ENCODE data around the gene CUL1. TPM values are rescaled to one million over a fixed set of nuclear protein-coding genes. Genes with fewer than 3 reads are reported as not detected.

The CUL1 gene
- total and polyA plus RNA-seq, 11 donors: 17.5 to 58.3 (median 43.6) TPM

GRCh38 chr7:148719753-148720152, 21.1 kb downstream of the CUL1 start:
- 71 to 78% (median 76%) methylated on average over 5 of the region's 5 CpGs for WGBS, 4 donors
- no peaks in the 10 kb centered on the region for H3K36me3 ChIP-seq
- intact Hi-C loops (cut with DNase I): no loop called here
- no peak overlapping the region for H3K4me3 ChIP-seq
- ATAC-seq: no peak
- peaks cover 0 to 4% (median 0%) of the 10 kb centered on the region in 12 donors for H3K9me3 ChIP-seq
- peaks cover 3 to 74% (median 44%) of the 10 kb centered on the region in 12 donors for H3K4me1 ChIP-seq
- TF ChIP-seq CTCF (IDR thresholded peaks at IDR 0.05) (no peak), POLR2A (IDR thresholded peaks at IDR 0.05) (no peak)
- no peak for DNase-seq
- H3K27me3 ChIP-seq: no peaks in the 10 kb centered on the region
- H3K27ac ChIP-seq: no peak overlapping the region

GRCh38 chr7:148720472-148720871, 21.8 kb downstream of the CUL1 start:
- WGBS, 4 donors: 66 to 84% (median 75%) methylated on average over 5 of the region's 5 CpGs
- DNase-seq (no peak), ATAC-seq (no peak)
- Histone ChIP-seq H3K4me1 (peaks cover 3 to 70% (median 43%) of the 10 kb centered on the region in 12 donors), H3K27me3 (no peaks in the 10 kb centered on the region), H3K36me3 (no peaks in the 10 kb centered on the region), H3K9me3 (peaks cover 0 to 4% (median 0%) of the 10 kb centered on the region in 12 donors), H3K4me3 (no peak overlapping the region), H3K27ac (no peak overlapping the region)
- intact Hi-C loops (cut with DNase I): no loop called here
- TF ChIP-seq POLR2A (IDR thresholded peaks at IDR 0.05): no peak
- TF ChIP-seq CTCF (IDR thresholded peaks at IDR 0.05): no peak

- no peak for ATAC-seq
- Histone ChIP-seq H3K36me3 (no peaks in the 10 kb centered on the region), H3K27ac (no peak overlapping the region), H3K27me3 (no peaks in the 10 kb centered on the region), H3K4me1 (peaks cover 3 to 74% (median 48%) of the 10 kb centered on the region in 12 donors), H3K9me3 (peaks cover 0 to 4% (median 0%) of the 10 kb centered on the region in 12 donors), H3K4me3 (no peak overlapping the region)
- intact Hi-C loops (cut with DNase I): no loop called here
- no peak for TF ChIP-seq POLR2A (IDR thresholded peaks at IDR 0.05)
- TF ChIP-seq CTCF (IDR thresholded peaks at IDR 0.05): no peak
- DNase-seq: no peak
- whole genome bisulfite sequencing, 4 donors: 92 to 94% (median 93%) methylated on average over 3 of the region's 3 CpGs
Observed at GRCh38 chr7:148721390-148721789, 22.7 kb downstream of the CUL1 start.

GRCh38 chr7:148722340-148723165, 23.9 kb downstream of the CUL1 start:
- H3K27ac ChIP-seq: no peak overlapping the region
- ATAC-seq: peak; percentile 39 to 81 (median 70)
- intact Hi-C loops (cut with DNase I): no loop called here
- peak in 3 of 5 donors; percentile 27 to 49 (median 43) for DNase-seq
- no peaks in the 10 kb centered on the region for H3K9me3 ChIP-seq
- WGBS, 4 donors: 76 to 78% (median 77%) methylated on average over 8 of the region's 8 CpGs
- no peaks in the 10 kb centered on the region for H3K27me3 ChIP-seq
- no peak for TF ChIP-seq POLR2A (IDR thresholded peaks at IDR 0.05)
- no peak for TF ChIP-seq CTCF (IDR thresholded peaks at IDR 0.05)
- H3K4me1 ChIP-seq: peaks cover 3 to 77% (median 53%) of the 10 kb centered on the region in 12 donors
- H3K36me3 ChIP-seq: no peaks in the 10 kb centered on the region
- H3K4me3 ChIP-seq: no peak overlapping the region
